Keratinocyte (primary cell): ENCODE data around the gene SIRT7.

ENCODE experiments used
- CTCF ChIP-seq, 3 experiments: IDR thresholded peaks in 1 of 3; conservative IDR thresholded peaks in 1 of 3; optimal IDR thresholded peaks in 1 of 3; 2 replicates in 2 of 3; 3 replicates in 1 of 3; pipeline versions ENCODE3 to v1.5.1; 2011; ENCODE audit warnings: low read length in 3 of 3, mild to moderate bottlenecking in 3 of 3, moderate library complexity in 2 of 3, control low read depth in 1 of 3, inconsistent platforms in 1 of 3; ENCODE audit not compliant: insufficient read depth in 2 of 3; ENCODE audit errors: extremely low read depth in 1 of 3
- EZH2 ChIP-seq: IDR thresholded peaks from one replicate; pipeline ENCODE4 v1.6.1; 2012; ENCODE audit warnings: inconsistent platforms, mild to moderate bottlenecking, low read length, moderate library complexity

GRCh38 chr17:81891303-81891552, 26.7 kb downstream of the SIRT7 start:
- no peak for TF ChIP-seq CTCF (optimal IDR thresholded peaks at IDR 0.05 in 1 of 3, IDR thresholded peaks at IDR 0.05 in 1 of 3, conservative IDR thresholded peaks at IDR 0.05 in 1 of 3; ENCODE audit: extremely low read depth in 1 of 3, insufficient read depth in 2 of 3, low read length in 3 of 3)
- TF ChIP-seq EZH2 = no peak
